HCT116 (cell line): ENCODE data around the gene ITGA1. TPM values are rescaled to one million over a fixed set of nuclear protein-coding genes. Genes with fewer than 3 reads are reported as not detected.

Source experiments
- ATAC-seq: fragments of 200-7000 bp; cut with Tn5 transposase; 2 replicates; pipeline ENCODE4 v1.9.1; 2020; ENCODE audit warnings: mild to moderate bottlenecking, moderate library complexity
- BruUV-seq: library from RNA; stranded (reverse); fragments of 400-500 nt; replicated peaks from 2 replicates; lab custom pipeline; 2021; lab: Mats Ljungman, UMichigan
- CTCF ChIA-PET: fragments of 300-600 bp; sonication (Branson Sonifier 250); formaldehyde crosslinking; loops from one replicate; lab custom pipeline; 2021; ENCODE audit warnings: antibody characterized with exemption; lab: Charles Lee
- POLR2A ChIA-PET: fragments of 300-600, 350-600 bp; sonication (Branson Sonifier 250); formaldehyde crosslinking; loops from one replicate; lab custom pipeline; 2021; ENCODE audit warnings: antibody characterized with exemption; lab: Charles Lee
- RAD21 ChIA-PET, 2 experiments: fragments of 300-600 bp; sonication (Branson Sonifier 250); formaldehyde crosslinking; loops; one replicate each; lab custom pipeline; 2023; ENCODE audit warnings: low total read pairs in 2 of 2; ENCODE audit not compliant: uncharacterized antibody in 2 of 2, unreplicated experiment in 2 of 2, low non-redundant PET in 1 of 2; lab: Charles Lee
- DNase-seq: peaks from one replicate; pipeline ENCODE4 v3.0.0-alpha.2; 2010; ENCODE audit warnings: low read depth, low spot score
- H2AFZ ChIP-seq: fragments of 200-600 bp; shearing (Covaris generic), sonication (generic); 2 replicates; pipeline ENCODE4 v1.6.1; 2017; ENCODE audit warnings: low read depth, mixed run types, mixed read lengths, antibody characterized with exemption, low read length; ENCODE audit not compliant: poor library complexity, severe bottlenecking
- H3K27ac ChIP-seq: 2 replicates; pipeline ENCODE4 v1.5.1; 2012; ENCODE audit warnings: low read depth, low read length
- H3K27me3 ChIP-seq: fragments of 200-600 bp; sonication (generic); 2 replicates; pipeline ENCODE4 v1.6.1; 2016; ENCODE audit warnings: mixed run types, low read length, mixed read lengths; ENCODE audit not compliant: insufficient read depth
- H3K36me3 ChIP-seq, 2 experiments: fragments of 200-500 bp in 1 of 2; fragments of 200-600 bp in 1 of 2; sonication (Bioruptor generic) in 1 of 2; sonication (generic) in 1 of 2; 2 replicates each; pipeline versions ENCODE4 v1.5.1 to v1.6.1; 2014 to 2016; ENCODE audit warnings: low read length in 2 of 2, inconsistent platforms in 1 of 2, mixed read lengths in 1 of 2, mixed run types in 1 of 2; ENCODE audit not compliant: insufficient read depth in 2 of 2, control insufficient read depth in 1 of 2
- H3K4me1 ChIP-seq, 2 experiments: fragments of 200-600 bp in 1 of 2; sonication (generic) in 1 of 2; 2 replicates each; pipeline versions ENCODE4 v1.5.1 to v1.6.1; 2012 to 2017; ENCODE audit warnings: low read length in 2 of 2, inconsistent platforms in 1 of 2, mild to moderate bottlenecking in 1 of 2, mixed read lengths in 1 of 2, mixed run types in 1 of 2, moderate library complexity in 1 of 2; ENCODE audit not compliant: insufficient read depth in 2 of 2, control insufficient read depth in 1 of 2
- H3K4me2 ChIP-seq: fragments of 200-600 bp; sonication (generic); 2 replicates; pipeline ENCODE4 v1.6.1; 2017; ENCODE audit warnings: mixed run types, low read length, mixed read lengths
- H3K4me3 ChIP-seq, 2 experiments: fragments of 200-600 bp in 1 of 2; sonication (generic) in 1 of 2; replicated peaks in 1 of 2; 2 replicates each; pipeline ENCODE4 v1.5.1; 2011 to 2016; ENCODE audit warnings: low read length in 2 of 2, control low read depth in 1 of 2, low read depth in 1 of 2, mild to moderate bottlenecking in 1 of 2, mixed read lengths in 1 of 2, mixed run types in 1 of 2
- H3K79me2 ChIP-seq: fragments of 200-600 bp; sonication (generic); 2 replicates; pipeline ENCODE4 v1.6.1; 2017; ENCODE audit warnings: mild to moderate bottlenecking, mixed run types, low read length, moderate library complexity, mixed read lengths; ENCODE audit not compliant: insufficient read depth
- H3K9ac ChIP-seq: fragments of 200-600 bp; sonication (generic); 2 replicates; pipeline ENCODE4 v1.6.1; 2016; ENCODE audit warnings: low read length, mixed read lengths
- H3K9me2 ChIP-seq: fragments of 200-600 bp; sonication (generic), shearing (Covaris generic); 2 replicates; pipeline ENCODE4 v1.6.1; 2017; ENCODE audit warnings: mixed run types, mild to moderate bottlenecking, moderate library complexity; ENCODE audit not compliant: insufficient read depth
- H3K9me3 ChIP-seq, 2 experiments: fragments of 200-500 bp in 1 of 2; fragments of 200-600 bp in 1 of 2; sonication (Bioruptor generic) in 1 of 2; sonication (generic) in 1 of 2; 2 replicates each; pipeline ENCODE4 v1.6.1; 2014 to 2017; ENCODE audit warnings: low read length in 2 of 2, mixed read lengths in 2 of 2, inconsistent platforms in 1 of 2, low read depth in 1 of 2, mild to moderate bottlenecking in 1 of 2, mixed run types in 1 of 2, moderate library complexity in 1 of 2; ENCODE audit not compliant: control insufficient read depth in 1 of 2, insufficient read depth in 1 of 2
- H4K20me1 ChIP-seq: fragments of 200-600 bp; sonication (generic), shearing (Covaris generic); 2 replicates; pipeline ENCODE4 v1.6.1; 2017; ENCODE audit warnings: mixed run types, mild to moderate bottlenecking, moderate library complexity; ENCODE audit not compliant: insufficient read depth
- ATF3 ChIP-seq: IDR thresholded peaks from 2 replicates; pipeline ENCODE4 v1.6.1; 2012
- CEBPB ChIP-seq: IDR thresholded peaks from 2 replicates; pipeline ENCODE4 v1.6.1; 2012; ENCODE audit warnings: low read depth
- EZH2phosphoT487 ChIP-seq: fragments of 200-600 bp; IDR thresholded peaks from 2 replicates; pipeline ENCODE4 v1.6.1; 2018; ENCODE audit warnings: antibody characterized with exemption, borderline replicate concordance
- JUND ChIP-seq: IDR thresholded peaks from 2 replicates; pipeline ENCODE4 v1.6.1; 2012
- MAX ChIP-seq: IDR thresholded peaks from 2 replicates; pipeline ENCODE4 v1.6.1; 2012
- POLR2AphosphoS5 ChIP-seq: IDR thresholded peaks from 2 replicates; pipeline ENCODE4 v1.6.1; 2011; ENCODE audit warnings: mild to moderate bottlenecking, low read depth, low read length, moderate library complexity
- RAD21 ChIP-seq: IDR thresholded peaks from 2 replicates; pipeline ENCODE4 v1.6.1; 2012; ENCODE audit warnings: low read depth, mild to moderate bottlenecking
- TCF7L2 ChIP-seq: IDR thresholded peaks from 2 replicates; pipeline ENCODE4 v1.7.0; 2011; ENCODE audit warnings: borderline replicate concordance, inconsistent platforms; ENCODE audit not compliant: insufficient read depth, insufficient read length; ENCODE audit errors: extremely low read depth
- YY1 ChIP-seq: IDR thresholded peaks from 2 replicates; pipeline ENCODE4 v1.6.1; 2011; ENCODE audit warnings: low read length, low read depth, moderate library complexity, mild to moderate bottlenecking; ENCODE audit not compliant: insufficient replicate concordance; ENCODE audit errors: extremely low read depth
- ZFX ChIP-seq: fragments of 450-650 bp; IDR thresholded peaks from 2 replicates; pipeline ENCODE4 v1.6.1; 2017
- intact Hi-C: fragments of 100-400 bp; cut with micrococcal nuclease; formaldehyde crosslinking; loops from 2 replicates; pipeline ENCODE4 v1.10.0; 2022
- total RNA-seq: library from RNA; stranded (reverse); gene quantifications from one replicate; pipeline ENCODE4 v1.2.1, GENCODE V29; 2021; ENCODE audit not compliant: unreplicated experiment

ITGA1 gene
- total RNA-seq, 1 experiment from 2014 or later: 1.8 TPM

- H3K9ac ChIP-seq: no peak overlapping the region
- intact Hi-C loops: no loop called here
- RAD21 ChIA-PET: no interaction called here
- H2AFZ ChIP-seq: no peak overlapping the region
- POLR2A ChIA-PET: interaction anchor here (1.4 kb wide), 1 partner anchor 10 kb away, joined by 3 read pairs; no protein-coding TSS in a partner anchor
- no peaks in the 10 kb centered on the region for H3K9me2 ChIP-seq
- no peak for TF ChIP-seq CEBPB
- TF ChIP-seq ATF3: no peak
- TF ChIP-seq YY1: no peak
- H3K27me3 ChIP-seq: no peaks in the 10 kb centered on the region
- CTCF ChIA-PET: interaction anchor here (1.0 to 1.4 kb wide), 2 partner anchors 10 to 126 kb away, joined by 3 to 5 read pairs; no protein-coding TSS in a partner anchor
- ATAC-seq (no peak), DNase-seq (no peak)
- no peaks in the 10 kb centered on the region for H3K36me3 ChIP-seq
- no peaks in the 10 kb centered on the region for H3K9me3 ChIP-seq
- no peaks in the 10 kb centered on the region for H4K20me1 ChIP-seq
- H3K4me1 ChIP-seq: peaks cover 15 to 20% of the 10 kb centered on the region in 2 experiments; a peak in 3 of 4 replicates
- no peak overlapping the region for H3K27ac ChIP-seq
- H3K4me3 ChIP-seq: no peak overlapping the region
- H3K79me2 ChIP-seq: no peaks in the 10 kb centered on the region
- BruUV-seq: no TSS peak
- no peak overlapping the region for H3K4me2 ChIP-seq
Observed at GRCh38 chr5:52789378-52789777, 1.7 kb downstream of the ITGA1 start.

- no peaks in the 10 kb centered on the region for H4K20me1 ChIP-seq
- ChIA-PET CTCF (interaction anchor here (1.4 kb wide), 1 partner anchor 10 kb away, joined by 5 read pairs; no protein-coding TSS in a partner anchor), POLR2A (interaction anchor here (1.4 kb wide), 1 partner anchor 10 kb away, joined by 3 read pairs; no protein-coding TSS in a partner anchor), RAD21 (no interaction called here)
- H3K9me2 ChIP-seq: no peaks in the 10 kb centered on the region
- H3K27ac ChIP-seq: no peak overlapping the region
- no peaks in the 10 kb centered on the region for H3K9me3 ChIP-seq
- no peaks in the 10 kb centered on the region for H3K36me3 ChIP-seq
- BruUV-seq: no TSS peak
- ATAC-seq (no peak), DNase-seq (no peak)
- H3K4me2 ChIP-seq: no peak overlapping the region
- intact Hi-C loops: no loop called here
- H3K4me3 ChIP-seq: no peak overlapping the region
- H3K4me1 ChIP-seq: peaks cover 15 to 20% of the 10 kb centered on the region in 2 experiments; a peak in 3 of 4 replicates
- H3K79me2 ChIP-seq: no peaks in the 10 kb centered on the region
- no peak overlapping the region for H3K9ac ChIP-seq
- no peaks in the 10 kb centered on the region for H3K27me3 ChIP-seq
- TF ChIP-seq RAD21: no peak
- no peak for TF ChIP-seq JUND
- TF ChIP-seq ZFX: no peak
- TF ChIP-seq POLR2AphosphoS5: no peak
- TF ChIP-seq TCF7L2: no peak
- no peak for TF ChIP-seq MAX
- TF ChIP-seq EZH2phosphoT487: no peak
- no peak overlapping the region for H2AFZ ChIP-seq
Observed at GRCh38 chr5:52789851-52790250, 2.1 kb downstream of the ITGA1 start.
